Measurements from ENCODE around the gene PGBD5. TPM values are rescaled to one million over a fixed set of nuclear protein-coding genes. Genes with fewer than 3 reads are reported as not detected.
A peak's percentile ranks its signal among the peaks of the same experiment; 100 is the strongest.

Gene PGBD5
- total RNA-seq, 1 donor from 2014 or later: 19.7 TPM

- no peak for DNase-seq (ENCODE audit: low read depth, low spot score)
- Mint-ChIP-seq H3K27me3 (ENCODE audit: low read depth) (peaks cover 10% of the 10 kb centered on the region), H3K27ac (ENCODE audit: unreplicated experiment) (no peak overlapping the region), H3K9me3 (no peaks in the 10 kb centered on the region), H3K36me3 (ENCODE audit: low read depth) (no peaks in the 10 kb centered on the region), H3K4me1 (no peaks in the 10 kb centered on the region), H3K4me3 (no peak overlapping the region)
- no peak for TF ChIP-seq CTCF (conservative IDR thresholded peaks at IDR 0.05)
Measured at GRCh38 chr1:230287674-230288315, 138.3 kb downstream of the PGBD5 start.

- H3K4me1 Mint-ChIP-seq: no peaks in the 10 kb centered on the region
- peaks cover 2% of the 10 kb centered on the region for H3K36me3 Mint-ChIP-seq (ENCODE audit: low read depth)
- H3K9me3 Mint-ChIP-seq: no peaks in the 10 kb centered on the region
- TF ChIP-seq CTCF (conservative IDR thresholded peaks at IDR 0.05): no peak
- no peak overlapping the region for H3K4me3 Mint-ChIP-seq
- H3K27ac Mint-ChIP-seq (ENCODE audit: unreplicated experiment): no peak overlapping the region
- peaks cover 3% of the 10 kb centered on the region for H3K27me3 Mint-ChIP-seq (ENCODE audit: low read depth)
- no peak for DNase-seq (ENCODE audit: low read depth, low spot score)
Measured at GRCh38 chr1:230286890-230287269, 139.3 kb downstream of the PGBD5 start.

GRCh38 chr1:230286166-230286889, 139.8 kb downstream of the PGBD5 start:
- peak overlapping the region; percentile 83 for H3K27ac Mint-ChIP-seq (ENCODE audit: unreplicated experiment)
- H3K4me3 Mint-ChIP-seq: no peak overlapping the region
- no peak for TF ChIP-seq CTCF (conservative IDR thresholded peaks at IDR 0.05)
- H3K9me3 Mint-ChIP-seq: no peaks in the 10 kb centered on the region
- no peaks in the 10 kb centered on the region for H3K27me3 Mint-ChIP-seq (ENCODE audit: low read depth)
- no peak for DNase-seq (ENCODE audit: low read depth, low spot score)
- H3K4me1 Mint-ChIP-seq: no peaks in the 10 kb centered on the region
- peaks cover 2% of the 10 kb centered on the region for H3K36me3 Mint-ChIP-seq (ENCODE audit: low read depth)

GRCh38 chr1:230285351-230285750, 140.8 kb downstream of the PGBD5 start:
- no peak overlapping the region for H3K4me3 Mint-ChIP-seq
- no peak for TF ChIP-seq CTCF (conservative IDR thresholded peaks at IDR 0.05)
- no peaks in the 10 kb centered on the region for H3K4me1 Mint-ChIP-seq
- H3K27me3 Mint-ChIP-seq (ENCODE audit: low read depth): no peaks in the 10 kb centered on the region
- no peak overlapping the region for H3K27ac Mint-ChIP-seq (ENCODE audit: unreplicated experiment)
- DNase-seq (ENCODE audit: low read depth, low spot score): no peak
- H3K9me3 Mint-ChIP-seq: no peaks in the 10 kb centered on the region
- peaks cover 2% of the 10 kb centered on the region for H3K36me3 Mint-ChIP-seq (ENCODE audit: low read depth)

- TF ChIP-seq CTCF (conservative IDR thresholded peaks at IDR 0.05): no peak
- H3K27me3 Mint-ChIP-seq (ENCODE audit: low read depth): no peaks in the 10 kb centered on the region
- H3K4me1 Mint-ChIP-seq: no peaks in the 10 kb centered on the region
- H3K36me3 Mint-ChIP-seq (ENCODE audit: low read depth): peaks cover 2% of the 10 kb centered on the region
- no peak overlapping the region for H3K27ac Mint-ChIP-seq (ENCODE audit: unreplicated experiment)
- H3K4me3 Mint-ChIP-seq: no peak overlapping the region
- H3K9me3 Mint-ChIP-seq: no peaks in the 10 kb centered on the region
- DNase-seq (ENCODE audit: low read depth, low spot score): no peak
Measured at GRCh38 chr1:230284891-230285290, 141.2 kb downstream of the PGBD5 start.
